ENCODE results near the gene AKAP6. TPM values are rescaled to one million over a fixed set of nuclear protein-coding genes. Genes with fewer than 3 reads are reported as not detected.

The AKAP6 gene
- total RNA-seq, 1 experiment from 2014 or later = 1.9 TPM

DNA sequence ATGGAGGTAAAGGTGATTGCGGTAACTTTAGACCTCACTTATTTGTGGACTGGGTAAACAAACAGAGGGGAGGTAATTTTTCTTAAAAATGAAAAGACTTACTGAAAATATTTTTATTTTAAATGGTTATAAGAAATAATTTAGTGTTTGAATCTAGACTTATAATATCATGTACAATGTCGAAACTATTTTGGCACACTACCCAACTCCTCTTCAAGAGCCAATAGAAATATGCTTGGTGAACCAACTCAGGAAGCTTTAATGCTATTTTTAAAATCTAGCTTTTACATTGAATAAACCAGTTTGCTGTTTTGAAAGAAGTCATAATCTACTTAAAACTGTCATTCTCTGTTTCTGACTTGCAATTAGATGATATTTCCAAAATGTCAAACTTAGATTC is 433.8 kb downstream of the AKAP6 start:
- ChIA-PET RAD21 (ENCODE audit: low non-redundant PET in 1 of 2, low total read pairs in 2 of 2, uncharacterized antibody in 2 of 2, unreplicated experiment in 2 of 2) (no interaction called here), POLR2A (no interaction called here), CTCF (no interaction called here)
- Histone ChIP-seq H3K9ac (ENCODE audit: low read length) (no peak overlapping the region), H3K4me2 (ENCODE audit: low read length) (no peak overlapping the region), H4K20me1 (ENCODE audit: insufficient read depth) (no peaks in the 10 kb centered on the region), H3K36me3 (ENCODE audit: control insufficient read depth in 1 of 2, insufficient read depth in 2 of 2, low read length in 2 of 2) (no peaks in the 10 kb centered on the region), H3K4me1 (ENCODE audit: control insufficient read depth in 1 of 2, insufficient read depth in 2 of 2, low read length in 2 of 2) (no peaks in the 10 kb centered on the region), H3K4me3 (replicated peaks in 1 of 2; ENCODE audit: low read depth in 1 of 2, low read length in 2 of 2) (no peak overlapping the region), H2AFZ (ENCODE audit: low read depth, low read length, poor library complexity, severe bottlenecking) (no peak overlapping the region), H3K9me3 (ENCODE audit: control insufficient read depth in 1 of 2, insufficient read depth in 1 of 2, low read depth in 1 of 2, low read length in 2 of 2) (no peaks in the 10 kb centered on the region), H3K79me2 (ENCODE audit: insufficient read depth, low read length) (no peaks in the 10 kb centered on the region), H3K27ac (ENCODE audit: low read depth, low read length) (no peak overlapping the region), H3K9me2 (ENCODE audit: insufficient read depth) (no peaks in the 10 kb centered on the region), H3K27me3 (ENCODE audit: insufficient read depth, low read length) (0 out of 2 replicates have a peak, but pooled peaks cover 11% of the 10 kb centered on the region)
- DNase-seq (ENCODE audit: low read depth, low spot score) (no peak), ATAC-seq (no peak)
- intact Hi-C loops (cut with micrococcal nuclease) = no loop called here
- TF ChIP-seq, protein P1, sequence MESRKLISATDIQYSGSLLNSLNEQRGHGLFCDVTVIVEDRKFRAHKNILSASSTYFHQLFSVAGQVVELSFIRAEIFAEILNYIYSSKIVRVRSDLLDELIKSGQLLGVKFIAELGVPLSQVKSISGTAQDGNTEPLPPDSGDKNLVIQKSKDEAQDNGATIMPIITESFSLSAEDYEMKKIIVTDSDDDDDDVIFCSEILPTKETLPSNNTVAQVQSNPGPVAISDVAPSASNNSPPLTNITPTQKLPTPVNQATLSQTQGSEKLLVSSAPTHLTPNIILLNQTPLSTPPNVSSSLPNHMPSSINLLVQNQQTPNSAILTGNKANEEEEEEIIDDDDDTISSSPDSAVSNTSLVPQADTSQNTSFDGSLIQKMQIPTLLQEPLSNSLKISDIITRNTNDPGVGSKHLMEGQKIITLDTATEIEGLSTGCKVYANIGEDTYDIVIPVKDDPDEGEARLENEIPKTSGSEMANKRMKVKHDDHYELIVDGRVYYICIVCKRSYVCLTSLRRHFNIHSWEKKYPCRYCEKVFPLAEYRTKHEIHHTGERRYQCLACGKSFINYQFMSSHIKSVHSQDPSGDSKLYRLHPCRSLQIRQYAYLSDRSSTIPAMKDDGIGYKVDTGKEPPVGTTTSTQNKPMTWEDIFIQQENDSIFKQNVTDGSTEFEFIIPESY (IDR thresholded peaks at IDR 0.05; ENCODE audit: extremely low read depth, insufficient replicate concordance, low read length) = no peak
- TF ChIP-seq, protein P2, sequence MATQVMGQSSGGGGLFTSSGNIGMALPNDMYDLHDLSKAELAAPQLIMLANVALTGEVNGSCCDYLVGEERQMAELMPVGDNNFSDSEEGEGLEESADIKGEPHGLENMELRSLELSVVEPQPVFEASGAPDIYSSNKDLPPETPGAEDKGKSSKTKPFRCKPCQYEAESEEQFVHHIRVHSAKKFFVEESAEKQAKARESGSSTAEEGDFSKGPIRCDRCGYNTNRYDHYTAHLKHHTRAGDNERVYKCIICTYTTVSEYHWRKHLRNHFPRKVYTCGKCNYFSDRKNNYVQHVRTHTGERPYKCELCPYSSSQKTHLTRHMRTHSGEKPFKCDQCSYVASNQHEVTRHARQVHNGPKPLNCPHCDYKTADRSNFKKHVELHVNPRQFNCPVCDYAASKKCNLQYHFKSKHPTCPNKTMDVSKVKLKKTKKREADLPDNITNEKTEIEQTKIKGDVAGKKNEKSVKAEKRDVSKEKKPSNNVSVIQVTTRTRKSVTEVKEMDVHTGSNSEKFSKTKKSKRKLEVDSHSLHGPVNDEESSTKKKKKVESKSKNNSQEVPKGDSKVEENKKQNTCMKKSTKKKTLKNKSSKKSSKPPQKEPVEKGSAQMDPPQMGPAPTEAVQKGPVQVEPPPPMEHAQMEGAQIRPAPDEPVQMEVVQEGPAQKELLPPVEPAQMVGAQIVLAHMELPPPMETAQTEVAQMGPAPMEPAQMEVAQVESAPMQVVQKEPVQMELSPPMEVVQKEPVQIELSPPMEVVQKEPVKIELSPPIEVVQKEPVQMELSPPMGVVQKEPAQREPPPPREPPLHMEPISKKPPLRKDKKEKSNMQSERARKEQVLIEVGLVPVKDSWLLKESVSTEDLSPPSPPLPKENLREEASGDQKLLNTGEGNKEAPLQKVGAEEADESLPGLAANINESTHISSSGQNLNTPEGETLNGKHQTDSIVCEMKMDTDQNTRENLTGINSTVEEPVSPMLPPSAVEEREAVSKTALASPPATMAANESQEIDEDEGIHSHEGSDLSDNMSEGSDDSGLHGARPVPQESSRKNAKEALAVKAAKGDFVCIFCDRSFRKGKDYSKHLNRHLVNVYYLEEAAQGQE (IDR thresholded peaks at IDR 0.05; ENCODE audit: low read depth) = no peak
- no peak for TF ChIP-seq CEBPB (IDR thresholded peaks at IDR 0.05; ENCODE audit: low read depth)
- TF ChIP-seq YY1 (IDR thresholded peaks at IDR 0.05; ENCODE audit: extremely low read depth, insufficient replicate concordance, low read depth, low read length) = no peak
- TF ChIP-seq RAD21 (IDR thresholded peaks at IDR 0.05; ENCODE audit: low read depth) = no peak
- no peak for TF ChIP-seq ZFX (IDR thresholded peaks at IDR 0.05)
- TF ChIP-seq TCF7L2 (IDR thresholded peaks at IDR 0.05; ENCODE audit: borderline replicate concordance, extremely low read depth, insufficient read depth, insufficient read length) = no peak
- TF ChIP-seq SIN3A (IDR thresholded peaks at IDR 0.05; ENCODE audit: low read depth) = no peak
- no peak for TF ChIP-seq POLR2AphosphoS5 (IDR thresholded peaks at IDR 0.05; ENCODE audit: low read depth, low read length)
- TF ChIP-seq, protein P3, sequence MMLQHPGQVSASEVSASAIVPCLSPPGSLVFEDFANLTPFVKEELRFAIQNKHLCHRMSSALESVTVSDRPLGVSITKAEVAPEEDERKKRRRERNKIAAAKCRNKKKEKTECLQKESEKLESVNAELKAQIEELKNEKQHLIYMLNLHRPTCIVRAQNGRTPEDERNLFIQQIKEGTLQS (IDR thresholded peaks at IDR 0.05) = no peak
- no peak for TF ChIP-seq FOSL1 (IDR thresholded peaks at IDR 0.05; ENCODE audit: low read depth)
- no peak for TF ChIP-seq EZH2phosphoT487 (IDR thresholded peaks at IDR 0.05; ENCODE audit: borderline replicate concordance)
- TF ChIP-seq, protein P4, sequence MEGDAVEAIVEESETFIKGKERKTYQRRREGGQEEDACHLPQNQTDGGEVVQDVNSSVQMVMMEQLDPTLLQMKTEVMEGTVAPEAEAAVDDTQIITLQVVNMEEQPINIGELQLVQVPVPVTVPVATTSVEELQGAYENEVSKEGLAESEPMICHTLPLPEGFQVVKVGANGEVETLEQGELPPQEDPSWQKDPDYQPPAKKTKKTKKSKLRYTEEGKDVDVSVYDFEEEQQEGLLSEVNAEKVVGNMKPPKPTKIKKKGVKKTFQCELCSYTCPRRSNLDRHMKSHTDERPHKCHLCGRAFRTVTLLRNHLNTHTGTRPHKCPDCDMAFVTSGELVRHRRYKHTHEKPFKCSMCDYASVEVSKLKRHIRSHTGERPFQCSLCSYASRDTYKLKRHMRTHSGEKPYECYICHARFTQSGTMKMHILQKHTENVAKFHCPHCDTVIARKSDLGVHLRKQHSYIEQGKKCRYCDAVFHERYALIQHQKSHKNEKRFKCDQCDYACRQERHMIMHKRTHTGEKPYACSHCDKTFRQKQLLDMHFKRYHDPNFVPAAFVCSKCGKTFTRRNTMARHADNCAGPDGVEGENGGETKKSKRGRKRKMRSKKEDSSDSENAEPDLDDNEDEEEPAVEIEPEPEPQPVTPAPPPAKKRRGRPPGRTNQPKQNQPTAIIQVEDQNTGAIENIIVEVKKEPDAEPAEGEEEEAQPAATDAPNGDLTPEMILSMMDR (IDR thresholded peaks at IDR 0.05 in 2 of 3, conservative IDR thresholded peaks at IDR 0.05 in 1 of 3; ENCODE audit: borderline replicate concordance in 1 of 3, insufficient read depth in 1 of 3, low read depth in 2 of 3, low read length in 2 of 3) = no peak
- no peak for TF ChIP-seq POLR2A (IDR thresholded peaks at IDR 0.05; ENCODE audit: borderline replicate concordance, extremely low read depth, insufficient read depth, insufficient read length)
- TF ChIP-seq EZH2 (IDR thresholded peaks at IDR 0.05) = no peak
- no peak for TF ChIP-seq CBX3 (IDR thresholded peaks at IDR 0.05; ENCODE audit: low read depth)
- TF ChIP-seq JUND (IDR thresholded peaks at IDR 0.05) = no peak
- BruUV-seq (replicated peaks) = no TSS peak
